NCI-H2107 treated with DMSO at 0.1 percent for 48 hours (cell line): ENCODE results near the gene PRDM1.
A peak's percentile ranks its signal among the peaks of the same experiment; 100 is the strongest.

Experiments used
- DNase-seq: peaks from one replicate; lab custom pipeline; 2025; ENCODE audit not compliant: unreplicated experiment; lab: John Stamatoyannopoulos, UW

Gene PRDM1

GRCh38 chr6:106094964-106095335 lies 8.8 kb downstream of the PRDM1 start:
- no peak for DNase-seq

- no peak for DNase-seq
Observed at GRCh38 chr6:106097411-106098231, 11.5 kb downstream of the PRDM1 start.

DNA sequence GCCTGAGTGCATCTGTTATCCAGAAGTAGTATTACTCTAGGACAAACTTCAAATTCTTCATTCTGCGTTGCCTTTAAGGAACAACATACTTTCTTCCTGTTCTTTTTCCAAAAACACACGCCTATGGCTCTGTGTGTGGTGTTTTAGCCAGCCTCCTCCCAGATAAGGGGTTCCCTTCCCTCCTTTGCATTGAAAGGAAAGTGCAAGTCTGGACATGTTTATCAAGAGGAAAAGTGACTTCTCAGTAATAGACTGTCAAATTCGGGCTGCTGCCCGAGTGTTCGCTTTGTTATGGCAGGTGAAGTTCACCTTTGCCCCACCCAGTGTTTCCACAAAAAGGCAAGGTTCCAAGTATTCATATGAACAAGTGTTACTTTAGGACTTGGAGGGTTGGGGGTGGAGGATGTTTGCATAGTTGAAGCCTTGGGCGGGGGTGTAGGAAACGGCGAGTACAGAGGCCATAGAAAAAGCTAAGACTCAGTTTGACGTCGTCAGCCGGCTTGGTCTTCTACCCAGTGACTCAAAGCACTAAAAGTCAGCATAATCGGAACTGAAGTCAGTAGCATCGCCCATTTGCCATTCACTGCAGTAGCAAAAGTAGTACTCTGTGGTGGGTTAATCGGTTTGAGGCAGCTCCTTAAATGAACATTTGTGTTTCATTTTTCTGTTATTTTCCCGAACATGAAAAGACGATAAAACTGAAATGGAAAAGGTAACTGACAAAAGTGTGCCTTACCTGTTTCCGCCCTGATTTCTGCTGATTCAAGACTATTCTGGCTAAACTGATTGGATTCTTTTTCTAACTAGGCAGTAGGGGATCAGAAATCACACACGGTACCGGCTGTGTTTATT lies 12.5 kb downstream of the PRDM1 start:
- DNase-seq = no peak

GRCh38 chr6:106099235-106099537 lies 13.1 kb downstream of the PRDM1 start:
- no peak for DNase-seq

DNA sequence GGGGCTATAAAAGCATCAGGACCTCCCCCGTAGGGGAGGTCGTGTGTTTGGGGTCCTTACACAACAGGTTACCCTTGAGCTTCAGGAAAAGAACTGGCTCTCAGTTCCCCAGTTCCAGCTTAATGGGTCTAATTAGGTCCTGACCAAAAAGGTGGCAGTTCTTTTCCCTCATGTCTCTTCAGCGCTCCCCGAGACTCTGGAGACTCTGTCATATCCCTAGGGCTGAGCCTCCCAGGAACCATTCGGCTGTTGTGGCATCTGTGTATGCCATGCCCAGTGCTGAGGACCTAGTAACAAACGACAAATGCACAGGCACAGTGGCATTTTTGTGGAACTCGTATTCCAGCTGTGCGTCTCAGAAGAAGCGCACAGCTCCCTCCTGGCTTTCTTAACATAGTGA lies 14.6 kb downstream of the PRDM1 start:
- DNase-seq = no peak

DNA sequence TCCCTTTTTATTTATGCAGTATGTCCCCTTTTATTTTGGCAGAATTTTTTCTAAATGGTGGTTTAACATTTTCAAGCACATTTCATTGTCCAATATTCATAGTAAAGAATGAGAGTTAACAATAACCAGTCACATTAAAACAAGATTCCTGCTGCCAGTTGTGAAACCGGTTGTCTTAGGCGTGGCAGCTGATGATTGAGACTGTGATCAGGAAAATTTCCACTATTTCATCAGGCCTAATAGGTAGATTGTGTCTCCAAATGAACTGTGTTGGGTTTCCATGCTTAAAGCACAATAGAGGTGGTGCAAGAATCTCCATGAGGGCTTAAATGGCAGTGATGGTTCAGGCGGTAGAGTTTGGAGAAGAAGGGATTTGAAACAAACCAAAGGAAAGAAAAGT lies 15.3 kb downstream of the PRDM1 start:
- DNase-seq = no peak

- no peak for DNase-seq
Observed at GRCh38 chr6:106102034-106102433, 15.9 kb downstream of the PRDM1 start.

DNA sequence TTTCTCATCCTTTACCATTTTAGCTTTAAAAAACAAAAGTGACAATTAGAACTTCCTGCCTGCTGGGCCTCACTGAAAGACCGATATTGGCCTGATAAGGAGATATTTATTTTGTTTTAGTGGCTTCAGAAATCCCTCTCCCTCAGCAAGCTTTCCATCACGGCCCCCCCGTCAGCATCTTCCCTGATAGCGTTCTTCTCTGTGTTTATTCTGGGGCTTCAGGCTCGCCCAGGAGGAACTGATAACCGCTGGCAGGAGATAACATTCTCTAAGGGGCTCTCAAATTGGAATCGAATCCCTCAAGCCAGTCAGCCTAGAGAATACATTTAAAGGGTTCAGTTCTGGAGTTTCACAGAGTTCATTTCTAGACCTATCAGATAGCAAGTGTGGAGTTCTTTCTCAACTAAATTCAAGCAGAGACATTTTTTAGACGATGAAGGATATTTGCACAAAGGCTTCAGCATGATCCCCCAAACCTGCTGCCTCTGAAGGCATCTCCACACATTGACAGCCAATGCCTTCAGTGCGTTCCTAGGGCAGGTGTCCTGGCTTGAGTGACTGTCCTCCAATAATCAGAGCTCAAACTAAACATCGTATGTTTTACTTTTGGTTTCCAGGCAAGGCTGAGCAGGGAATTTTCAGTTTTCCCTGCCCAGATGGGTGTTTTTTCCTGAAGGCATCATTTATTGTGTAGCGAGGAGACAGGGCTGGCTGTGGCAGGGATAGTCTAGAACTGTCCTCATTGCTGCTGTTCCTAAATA lies 17.0 kb downstream of the PRDM1 start:
- no peak for DNase-seq

DNA sequence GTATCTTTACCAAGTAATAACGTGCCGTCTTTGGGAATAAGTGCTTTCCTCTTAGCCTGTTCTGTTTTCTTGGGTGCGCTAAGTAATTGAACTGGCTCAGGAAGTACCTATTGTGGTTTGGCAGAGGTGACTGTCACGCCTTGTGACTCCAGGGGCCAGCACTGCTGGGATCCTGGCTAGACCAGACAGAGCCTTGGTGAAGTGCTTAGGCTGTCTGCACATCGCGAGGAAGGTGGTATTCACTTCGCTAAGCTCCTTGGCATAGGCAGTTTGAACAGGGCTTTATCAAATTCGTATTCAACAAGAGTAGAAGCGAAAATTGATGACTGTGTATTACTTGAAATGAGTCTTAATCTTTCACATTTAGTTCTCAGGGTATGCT lies 17.6 kb downstream of the PRDM1 start:
- peak; percentile 42 for DNase-seq

- no peak for DNase-seq
Observed at GRCh38 chr6:106104476-106104875, 18.3 kb downstream of the PRDM1 start.

- DNase-seq = no peak
Observed at GRCh38 chr6:106104941-106105340, 18.8 kb downstream of the PRDM1 start.

DNA sequence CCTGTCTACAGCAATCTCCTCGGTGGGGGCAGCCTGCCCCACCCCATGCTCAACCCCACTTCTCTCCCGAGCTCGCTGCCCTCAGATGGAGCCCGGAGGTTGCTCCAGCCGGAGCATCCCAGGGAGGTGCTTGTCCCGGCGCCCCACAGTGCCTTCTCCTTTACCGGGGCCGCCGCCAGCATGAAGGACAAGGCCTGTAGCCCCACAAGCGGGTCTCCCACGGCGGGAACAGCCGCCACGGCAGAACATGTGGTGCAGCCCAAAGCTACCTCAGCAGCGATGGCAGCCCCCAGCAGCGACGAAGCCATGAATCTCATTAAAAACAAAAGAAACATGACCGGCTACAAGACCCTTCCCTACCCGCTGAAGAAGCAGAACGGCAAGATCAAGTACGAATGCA lies 19.4 kb downstream of the PRDM1 start:
- no peak for DNase-seq

GRCh38 chr6:106106276-106107042 lies 20.3 kb downstream of the PRDM1 start:
- DNase-seq = no peak

DNA sequence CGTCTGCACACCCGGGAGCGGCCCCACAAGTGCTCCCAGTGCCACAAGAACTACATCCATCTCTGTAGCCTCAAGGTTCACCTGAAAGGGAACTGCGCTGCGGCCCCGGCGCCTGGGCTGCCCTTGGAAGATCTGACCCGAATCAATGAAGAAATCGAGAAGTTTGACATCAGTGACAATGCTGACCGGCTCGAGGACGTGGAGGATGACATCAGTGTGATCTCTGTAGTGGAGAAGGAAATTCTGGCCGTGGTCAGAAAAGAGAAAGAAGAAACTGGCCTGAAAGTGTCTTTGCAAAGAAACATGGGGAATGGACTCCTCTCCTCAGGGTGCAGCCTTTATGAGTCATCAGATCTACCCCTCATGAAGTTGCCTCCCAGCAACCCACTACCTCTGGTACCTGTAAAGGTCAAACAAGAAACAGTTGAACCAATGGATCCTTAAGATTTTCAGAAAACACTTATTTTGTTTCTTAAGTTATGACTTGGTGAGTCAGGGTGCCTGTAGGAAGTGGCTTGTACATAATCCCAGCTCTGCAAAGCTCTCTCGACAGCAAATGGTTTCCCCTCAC lies 21.0 kb downstream of the PRDM1 start:
- no peak for DNase-seq

DNA sequence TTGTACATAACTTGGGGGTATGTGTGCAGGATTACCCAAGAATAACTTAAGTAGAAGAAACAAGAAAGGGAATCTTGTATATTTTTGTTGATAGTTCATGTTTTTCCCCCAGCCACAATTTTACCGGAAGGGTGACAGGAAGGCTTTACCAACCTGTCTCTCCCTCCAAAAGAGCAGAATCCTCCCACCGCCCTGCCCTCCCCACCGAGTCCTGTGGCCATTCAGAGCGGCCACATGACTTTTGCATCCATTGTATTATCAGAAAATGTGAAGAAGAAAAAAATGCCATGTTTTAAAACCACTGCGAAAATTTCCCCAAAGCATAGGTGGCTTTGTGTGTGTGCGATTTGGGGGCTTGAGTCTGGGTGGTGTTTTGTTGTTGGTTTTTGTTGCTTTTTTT lies 22.0 kb downstream of the PRDM1 start:
- no peak for DNase-seq

DNA sequence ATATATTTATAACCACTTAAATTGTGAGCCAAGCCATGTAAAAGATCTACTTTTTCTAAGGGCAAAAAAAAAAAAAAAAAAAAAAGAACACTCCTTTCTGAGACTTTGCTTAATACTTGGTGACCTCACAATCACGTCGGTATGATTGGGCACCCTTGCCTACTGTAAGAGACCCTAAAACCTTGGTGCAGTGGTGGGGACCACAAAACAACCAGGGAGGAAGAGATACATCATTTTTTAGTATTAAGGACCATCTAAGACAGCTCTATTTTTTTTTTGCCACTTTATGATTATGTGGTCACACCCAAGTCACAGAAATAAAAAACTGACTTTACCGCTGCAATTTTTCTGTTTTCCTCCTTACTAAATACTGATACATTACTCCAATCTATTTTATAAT lies 22.9 kb downstream of the PRDM1 start:
- DNase-seq = no peak

DNA sequence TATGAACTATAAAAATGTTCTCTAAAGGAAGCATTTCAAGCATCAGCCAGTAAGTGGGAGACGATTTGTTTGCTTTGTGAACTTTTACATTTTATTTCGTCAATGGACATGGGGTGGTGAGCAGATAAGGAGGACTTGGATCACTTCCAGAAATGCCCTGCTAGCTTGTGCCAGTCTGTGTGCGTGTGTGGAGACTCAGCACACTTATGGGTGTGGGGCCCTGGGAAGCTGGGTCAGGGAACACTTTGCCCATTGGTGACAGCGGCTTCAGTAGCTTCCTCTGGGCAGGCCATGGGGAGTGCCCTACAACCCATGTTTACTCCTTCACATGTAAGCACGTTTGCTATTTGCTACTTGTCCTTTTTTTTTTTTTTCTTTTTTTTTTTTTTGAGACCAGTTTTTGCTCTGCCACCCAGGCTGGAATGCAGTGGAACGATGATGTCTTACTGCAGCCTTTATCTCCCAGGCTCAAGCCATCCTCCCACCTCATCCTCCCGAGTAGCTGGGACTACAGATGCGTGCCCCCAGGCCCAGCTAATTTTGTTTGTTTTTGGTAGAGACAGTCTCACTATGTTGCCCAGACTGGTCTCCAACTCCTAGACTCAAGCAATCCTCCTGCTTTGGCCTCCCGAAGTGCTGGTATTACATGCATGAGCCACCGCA lies 24.2 kb downstream of the PRDM1 start:
- no peak for DNase-seq

DNA sequence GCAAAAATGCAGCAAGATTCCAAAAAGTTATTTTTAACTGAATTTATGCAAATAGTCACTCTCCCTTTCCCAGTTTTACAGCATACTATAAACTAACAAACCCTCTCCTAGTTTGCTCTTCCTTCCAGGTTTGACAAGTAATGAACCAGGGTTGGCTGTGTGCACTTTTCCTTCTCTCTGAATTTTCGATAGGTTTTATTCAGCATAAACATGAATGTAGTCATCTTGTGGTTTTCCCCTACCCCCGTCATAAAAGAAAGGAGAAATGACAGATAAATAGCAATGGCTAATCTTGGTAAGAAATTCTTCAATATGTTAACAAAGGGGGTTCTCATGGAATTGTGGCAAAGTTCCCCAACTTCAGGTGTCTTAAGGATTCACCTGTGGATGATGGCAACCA lies 26.3 kb downstream of the PRDM1 start:
- DNase-seq = no peak

DNA sequence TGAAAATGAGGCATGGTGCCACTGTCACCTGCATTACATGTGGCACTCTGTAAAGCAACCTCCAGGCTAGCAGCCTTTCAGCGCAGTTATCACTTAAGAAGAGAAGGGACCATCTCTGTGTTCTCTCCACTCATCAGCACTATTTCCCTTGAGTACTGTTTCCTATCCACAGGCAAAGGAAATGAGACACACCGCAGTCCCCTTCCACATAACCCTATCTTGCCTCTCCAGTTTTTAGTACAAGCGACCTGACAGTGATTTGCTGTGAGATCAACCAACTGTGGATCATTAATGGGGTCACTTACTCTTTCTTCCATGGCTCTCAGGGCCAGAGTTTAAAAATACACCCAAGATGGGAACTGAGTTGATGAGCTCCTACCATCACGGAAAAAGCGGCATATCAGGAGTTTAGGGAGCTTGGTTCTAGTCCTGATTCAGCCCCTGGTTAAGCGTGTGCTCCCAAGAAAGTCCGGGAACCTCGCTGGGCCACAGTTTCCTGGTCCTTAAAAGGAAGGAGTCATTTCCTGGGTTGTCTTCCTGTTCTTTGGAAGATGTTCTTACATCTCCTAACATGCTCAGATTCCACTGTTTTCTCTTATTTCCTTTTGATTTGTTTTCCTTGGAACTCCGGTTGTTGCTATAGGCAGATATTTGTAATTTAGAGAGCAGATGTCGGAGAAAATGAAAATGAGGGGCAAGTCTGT lies 27.3 kb downstream of the PRDM1 start:
- no peak for DNase-seq

GRCh38 chr6:106114492-106114891 lies 28.4 kb downstream of the PRDM1 start:
- no peak for DNase-seq
